Naive B cell (primary cell): ENCODE data around the gene CLDN10. TPM values are rescaled to one million over a fixed set of nuclear protein-coding genes. Genes with fewer than 3 reads are reported as not detected.
A peak's percentile ranks its signal among the peaks of the same experiment; 100 is the strongest.
"Not testable (repeated sequence)": the region's sequence is repeated elsewhere in the genome, so short reads cannot be mapped to it uniquely, and the experiment has no call there.

ENCODE experiments used
- ATAC-seq, 2 donors: fragments of 150-1000 bp; cut with Tn5 transposase; 2 replicates each; pipeline ENCODE4 v1.10.0; 2021; ENCODE audit warnings: low read depth in 2 of 2, mild to moderate bottlenecking in 2 of 2, moderate library complexity in 2 of 2
- DNase-seq: peaks from one replicate; pipeline ENCODE4 v3.0.0; 2022
- H3K27ac Mint-ChIP-seq, 6 donors: one replicate each; pipeline ENCODE4 v1.8.0; 2020 to 2022; ENCODE audit warnings: mild to moderate bottlenecking in 6 of 6, mixed read lengths in 6 of 6, moderate library complexity in 5 of 6, inconsistent platforms in 2 of 6
- H3K27me3 Mint-ChIP-seq, 3 donors: one replicate each; pipeline ENCODE4 v1.8.0; 2021 to 2022; ENCODE audit warnings: mixed read lengths in 3 of 3, mild to moderate bottlenecking in 1 of 3
- H3K36me3 Mint-ChIP-seq, 2 donors: one replicate each; pipeline ENCODE4 v1.8.0; 2020 to 2022; ENCODE audit warnings: mixed read lengths in 2 of 2, inconsistent platforms in 1 of 2, mild to moderate bottlenecking in 1 of 2
- H3K4me1 Mint-ChIP-seq, 3 donors: one replicate each; pipeline ENCODE4 v1.8.0; 2020 to 2022; ENCODE audit warnings: mixed read lengths in 3 of 3, inconsistent platforms in 1 of 3, mild to moderate bottlenecking in 1 of 3, moderate library complexity in 1 of 3
- H3K4me3 Mint-ChIP-seq, 8 donors: one replicate each; pipeline ENCODE4 v1.8.0; 2020 to 2022; ENCODE audit warnings: mild to moderate bottlenecking in 8 of 8, mixed read lengths in 8 of 8, moderate library complexity in 8 of 8, inconsistent platforms in 2 of 8
- H3K9me3 Mint-ChIP-seq, 7 donors: one replicate each; pipeline ENCODE4 v1.8.0; 2020 to 2022; ENCODE audit warnings: mixed read lengths in 7 of 7, mild to moderate bottlenecking in 5 of 7, inconsistent platforms in 2 of 7, moderate library complexity in 1 of 7
- polyA plus RNA-seq, 6 donors: library from polyadenylated mRNA; unstranded; fragments of 300-500 nt; fragmentation: Illumina TruSeq; gene quantifications; one replicate each; pipeline ENCODE4 v1.2.3, GENCODE V29; 2021; ENCODE audit warnings: low read depth in 6 of 6

The CLDN10 gene
- polyA plus RNA-seq, 6 donors from 2014 or later = not detected

DNA sequence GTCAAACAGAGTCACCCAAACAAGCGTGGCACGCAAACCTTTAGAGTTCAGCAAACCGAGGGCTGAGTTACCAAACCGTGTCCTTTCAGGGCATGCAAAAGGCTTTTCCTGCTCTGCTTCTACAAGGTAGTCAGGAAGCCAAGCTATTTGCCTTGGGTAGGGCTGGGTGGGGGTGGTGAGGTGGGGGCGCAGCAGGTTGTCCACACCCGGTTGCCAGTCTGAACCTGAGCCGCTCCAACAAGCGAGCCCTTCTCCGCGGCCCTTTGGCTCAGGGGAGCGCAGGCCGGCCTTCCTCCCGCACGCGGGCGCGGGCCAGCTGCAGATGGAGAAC, 347 bp upstream of the CLDN10 start:
- ATAC-seq (no peak), DNase-seq (no peak)
- Mint-ChIP-seq H3K4me1 (peaks cover 3 to 15% (median 13%) of the 10 kb centered on the region in 3 donors), H3K27me3 (peaks cover 57 to 71% (median 68%) of the 10 kb centered on the region in 3 donors), H3K9me3 (peaks cover 0 to 10% (median 0%) of the 10 kb centered on the region in 7 donors), H3K27ac (no peak overlapping the region), H3K36me3 (no peaks in the 10 kb centered on the region), H3K4me3 (peak overlapping the region in 3 of 8 donors; percentile 44 to 61 (median 50))

DNA sequence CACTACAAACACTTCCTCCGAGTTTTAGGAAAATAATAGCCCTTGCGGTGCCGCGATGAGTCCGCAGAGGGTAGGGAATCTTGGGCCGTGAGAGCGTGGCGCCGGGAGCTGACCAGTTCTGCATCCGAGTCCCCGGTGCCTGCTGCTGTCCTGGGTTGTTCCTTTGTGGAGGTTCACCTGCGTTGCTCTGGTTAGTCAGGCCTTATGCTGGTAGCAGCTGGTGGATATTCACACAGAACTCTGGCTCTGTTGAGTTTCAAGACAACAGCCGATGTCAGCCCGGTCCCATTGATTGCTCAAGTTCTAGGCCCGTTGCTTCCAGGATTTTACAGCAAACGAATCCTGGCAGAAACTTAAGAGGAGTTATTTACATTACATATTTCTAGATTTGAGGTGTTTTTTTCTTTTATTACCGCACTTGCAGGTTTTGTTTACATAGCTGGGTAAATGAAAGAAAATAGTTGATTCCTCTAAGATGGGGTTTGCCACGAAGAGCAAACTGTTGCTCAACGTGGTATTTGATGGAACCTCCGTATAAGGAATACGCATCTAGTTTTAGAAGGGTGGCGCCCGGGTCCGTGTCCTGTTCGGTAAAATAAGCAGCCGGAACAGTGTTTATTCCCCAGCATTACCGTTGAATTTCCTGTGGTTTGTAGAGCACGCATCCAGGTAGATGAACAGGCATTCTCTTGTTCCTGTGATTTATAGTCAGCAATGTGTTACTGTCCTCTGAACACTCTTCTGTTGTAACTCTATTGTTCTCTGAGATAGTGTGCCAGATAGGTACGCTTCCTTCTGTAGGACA, 1.3 kb downstream of the CLDN10 start:
- H3K27me3 Mint-ChIP-seq = peaks cover 51 to 66% (median 64%) of the 10 kb centered on the region in 3 donors
- H3K4me1 Mint-ChIP-seq = peaks cover 3 to 15% (median 13%) of the 10 kb centered on the region in 3 donors
- no peaks in the 10 kb centered on the region for H3K36me3 Mint-ChIP-seq
- H3K27ac Mint-ChIP-seq = no peak overlapping the region
- peak overlapping the region in 6 of 8 donors; percentile 10 to 70 (median 59) for H3K4me3 Mint-ChIP-seq
- DNase-seq (no peak), ATAC-seq (no peak)
- H3K9me3 Mint-ChIP-seq = peaks cover 0 to 10% (median 0%) of the 10 kb centered on the region in 7 donors

DNA sequence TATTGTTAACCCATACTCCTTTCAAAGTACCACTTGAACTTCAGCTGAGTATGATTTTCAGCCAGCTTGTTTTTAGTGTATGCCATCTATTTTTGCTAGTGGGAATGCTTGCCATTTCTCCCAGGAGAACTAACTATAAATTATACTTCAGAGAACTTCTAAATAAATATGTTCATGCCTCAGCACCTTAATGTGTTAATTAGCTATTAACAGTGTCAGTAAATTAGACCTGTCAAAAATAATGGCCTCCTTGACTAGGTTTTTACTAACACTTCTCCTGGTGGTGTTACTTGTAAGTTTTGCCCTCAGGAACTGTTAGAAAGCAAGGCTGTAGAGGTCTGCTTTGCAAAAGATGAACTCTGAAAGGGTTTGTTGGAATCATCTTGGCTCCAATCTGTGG, 4.5 kb downstream of the CLDN10 start:
- no peak for ATAC-seq
- H3K27ac Mint-ChIP-seq = no peak overlapping the region

DNA sequence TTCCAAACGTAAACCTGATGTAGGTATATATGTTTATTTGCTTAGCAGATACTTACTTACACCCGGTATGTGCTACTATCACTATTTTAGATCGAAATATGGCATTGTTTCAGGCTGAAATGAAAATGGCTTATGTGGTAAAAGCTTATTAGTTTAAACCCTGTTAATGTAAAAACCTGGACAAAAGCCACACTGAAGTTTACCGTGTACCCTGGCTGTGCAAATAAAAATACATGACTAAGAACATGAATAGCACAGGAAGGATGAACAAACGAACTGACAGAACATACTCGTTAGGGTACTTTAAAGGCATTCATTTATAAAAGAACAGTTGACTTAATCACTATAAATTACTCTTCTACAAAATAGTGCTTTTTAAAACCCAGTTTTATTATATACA, 6.6 kb downstream of the CLDN10 start:
- Mint-ChIP-seq H3K27ac (no peak overlapping the region), H3K9me3 (peaks cover 0 to 5% (median 0%) of the 10 kb centered on the region in 7 donors), H3K36me3 (no peaks in the 10 kb centered on the region), H3K4me3 (no peak overlapping the region), H3K4me1 (peaks cover 3 to 4% (median 3%) of the 10 kb centered on the region in 3 donors), H3K27me3 (peaks cover 19 to 37% (median 29%) of the 10 kb centered on the region in 3 donors)
- DNase-seq (no peak), ATAC-seq (no peak)

More for the DNA sequence above, 4.5 kb downstream of the CLDN10 start:
- Mint-ChIP-seq H3K9me3 (peaks cover 0 to 6% (median 0%) of the 10 kb centered on the region in 7 donors), H3K4me1 (peaks cover 3 to 13% (median 13%) of the 10 kb centered on the region in 3 donors), H3K4me3 (no peak overlapping the region), H3K36me3 (no peaks in the 10 kb centered on the region), H3K27me3 (peaks cover 31 to 52% (median 38%) of the 10 kb centered on the region in 3 donors)
- DNase-seq = no peak

DNA sequence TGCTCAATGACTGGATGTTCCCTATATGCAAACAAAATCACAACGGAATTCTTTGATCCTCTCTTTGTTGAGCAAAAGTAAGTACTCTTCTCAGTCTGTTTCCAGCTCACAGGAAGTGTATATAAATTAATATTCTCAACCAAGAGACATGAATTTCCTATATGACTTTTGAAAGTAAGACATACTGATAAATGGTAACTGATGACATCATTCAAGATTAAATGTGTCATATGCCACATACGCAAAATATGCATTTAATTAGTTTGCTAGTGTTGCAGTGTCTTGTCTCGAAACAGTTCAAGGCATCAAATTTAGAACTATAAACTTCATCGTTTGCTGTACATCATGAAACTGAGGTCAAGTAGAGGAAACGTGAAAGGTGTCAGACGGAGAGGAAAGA, 7.9 kb downstream of the CLDN10 start:
- DNase-seq = no peak
- Mint-ChIP-seq H3K27me3 (peaks cover 13 to 27% (median 19%) of the 10 kb centered on the region in 3 donors), H3K9me3 (no peaks in the 10 kb centered on the region), H3K4me1 (no peaks in the 10 kb centered on the region), H3K4me3 (no peak overlapping the region), H3K27ac (no peak overlapping the region), H3K36me3 (no peaks in the 10 kb centered on the region)
- no peak for ATAC-seq

DNA sequence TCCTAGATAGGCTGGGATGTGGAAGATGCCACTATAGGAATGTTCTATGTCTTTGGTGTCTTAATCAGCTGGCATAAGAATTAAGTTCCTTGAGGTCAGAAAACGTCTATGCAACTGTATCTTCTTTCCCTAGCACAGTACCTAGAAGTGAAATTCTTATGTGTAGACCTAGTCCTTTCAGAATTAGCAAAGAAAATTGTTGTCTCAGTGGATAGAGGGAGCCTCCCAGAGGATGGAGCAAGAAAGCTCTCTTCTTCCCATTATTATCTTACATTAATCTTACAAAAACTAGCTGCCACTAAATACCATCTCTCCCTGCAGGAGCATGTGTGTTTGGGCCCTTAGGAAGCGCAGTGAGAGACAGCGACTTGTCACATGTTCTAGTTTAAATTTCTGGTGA, 11.6 kb downstream of the CLDN10 start:
- H3K4me1 Mint-ChIP-seq = no peaks in the 10 kb centered on the region
- no peak for ATAC-seq
- H3K27ac Mint-ChIP-seq = no peak overlapping the region
- peaks cover 0 to 10% (median 4%) of the 10 kb centered on the region in 7 donors for H3K9me3 Mint-ChIP-seq
- no peak overlapping the region for H3K4me3 Mint-ChIP-seq
- no peaks in the 10 kb centered on the region for H3K36me3 Mint-ChIP-seq
- no peak for DNase-seq
- H3K27me3 Mint-ChIP-seq = peaks cover 9 to 18% (median 10%) of the 10 kb centered on the region in 3 donors

DNA sequence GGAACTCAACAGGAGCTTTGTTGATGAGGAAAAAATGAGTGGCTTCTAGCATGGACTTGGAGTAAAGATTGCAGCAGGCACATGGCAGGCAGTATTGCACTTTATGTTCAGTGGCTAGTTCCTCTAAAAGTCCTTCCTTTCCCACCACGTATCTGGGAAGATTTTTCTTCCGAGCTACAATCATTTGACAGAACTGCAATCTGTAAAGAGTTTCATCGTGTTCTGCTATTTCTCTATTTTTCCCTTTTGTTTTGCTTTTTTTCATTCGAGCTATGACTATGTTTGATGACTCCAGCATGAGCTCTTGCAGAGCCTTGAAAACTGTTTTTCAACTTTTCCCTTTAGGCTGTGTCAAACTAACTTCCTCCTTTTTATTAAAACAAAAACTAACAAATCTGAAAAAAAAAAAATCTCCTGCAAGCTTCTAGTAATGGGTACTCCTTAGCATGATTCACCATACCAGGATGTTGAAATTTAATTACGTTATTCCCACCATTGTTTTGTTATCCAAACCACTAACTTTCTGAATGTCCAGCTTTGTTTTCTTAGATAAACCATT, 12.3 kb downstream of the CLDN10 start:
- Mint-ChIP-seq H3K27ac (no peak overlapping the region), H3K4me1 (no peaks in the 10 kb centered on the region), H3K36me3 (no peaks in the 10 kb centered on the region), H3K9me3 (peaks cover 0 to 10% (median 4%) of the 10 kb centered on the region in 7 donors), H3K4me3 (no peak overlapping the region), H3K27me3 (peaks cover 10 to 11% (median 10%) of the 10 kb centered on the region in 3 donors)
- ATAC-seq (no peak), DNase-seq (no peak)

DNA sequence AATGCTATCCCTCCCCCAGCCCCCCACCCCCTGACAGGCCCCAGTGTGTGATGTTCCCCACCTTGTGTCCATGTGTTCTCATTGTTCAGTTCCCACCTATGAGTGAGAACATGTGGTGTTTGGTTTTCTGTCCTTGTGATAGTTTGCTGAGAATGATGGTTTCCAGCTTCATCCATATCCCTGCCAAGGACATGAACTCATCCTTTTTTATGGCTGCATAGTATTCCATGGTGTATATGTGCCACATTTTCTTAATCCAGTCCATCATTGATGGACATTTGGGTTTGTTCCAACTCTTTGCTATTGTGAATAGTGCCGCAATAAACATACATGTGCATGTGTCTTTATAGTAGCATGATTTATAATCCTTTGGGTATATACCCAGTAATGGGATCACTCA, 13.2 kb downstream of the CLDN10 start:
- H3K27me3 Mint-ChIP-seq = peaks cover 8 to 10% (median 10%) of the 10 kb centered on the region in 3 donors
- H3K27ac Mint-ChIP-seq, H3K4me1 Mint-ChIP-seq, H3K4me3 Mint-ChIP-seq, ATAC-seq, H3K36me3 Mint-ChIP-seq, DNase-seq: not testable (repeated sequence)
- peaks cover 0 to 10% (median 4%) of the 10 kb centered on the region in 7 donors for H3K9me3 Mint-ChIP-seq

DNA sequence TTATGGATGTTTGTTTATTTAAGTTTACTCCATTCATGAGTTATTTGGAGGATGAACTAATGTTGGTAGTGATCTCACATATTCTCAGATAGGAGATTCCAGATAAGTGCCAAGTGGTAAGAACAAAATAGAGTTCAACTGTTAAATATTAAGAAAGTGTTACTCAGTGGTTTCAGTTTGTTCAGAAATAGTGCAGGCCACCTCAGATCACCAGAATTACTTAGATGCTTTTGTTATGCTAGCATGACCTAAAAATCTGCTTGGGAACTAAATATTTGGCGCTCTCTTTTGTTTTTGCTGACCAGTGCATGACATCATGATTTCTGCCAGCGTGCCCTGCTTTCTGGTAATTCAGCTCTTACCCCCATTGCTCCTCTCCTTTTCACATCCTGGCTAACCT, 15.6 kb downstream of the CLDN10 start:
- H3K36me3 Mint-ChIP-seq = no peaks in the 10 kb centered on the region
- H3K4me1 Mint-ChIP-seq = no peaks in the 10 kb centered on the region
- no peak for ATAC-seq
- no peak overlapping the region for H3K4me3 Mint-ChIP-seq
- peaks cover 8 to 22% (median 10%) of the 10 kb centered on the region in 3 donors for H3K27me3 Mint-ChIP-seq
- H3K9me3 Mint-ChIP-seq = peaks cover 0 to 10% (median 4%) of the 10 kb centered on the region in 7 donors
- DNase-seq = no peak
- H3K27ac Mint-ChIP-seq = peak overlapping the region in 1 of 6 donors; percentile 44

DNA sequence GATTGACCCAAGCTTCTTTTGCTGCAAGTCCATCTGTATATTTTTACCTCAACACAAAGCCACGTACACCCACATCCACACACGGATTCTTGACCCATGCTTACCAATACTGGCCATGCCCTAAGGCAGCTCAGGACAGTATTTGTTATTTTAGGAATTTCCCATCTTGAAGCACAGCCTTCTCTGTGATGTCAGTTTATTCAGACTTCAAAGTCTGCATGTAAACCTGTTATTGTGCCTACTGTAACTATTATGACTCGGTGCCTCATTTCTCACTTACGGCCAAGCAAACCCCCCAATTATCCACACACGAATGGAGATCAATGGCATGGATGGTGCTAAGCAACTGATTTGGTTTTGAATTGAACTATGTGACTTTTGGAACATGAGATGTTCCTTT, 17.5 kb downstream of the CLDN10 start:
- no peak for DNase-seq
- no peak overlapping the region for H3K27ac Mint-ChIP-seq
- no peak for ATAC-seq
- no peaks in the 10 kb centered on the region for H3K4me1 Mint-ChIP-seq
- H3K36me3 Mint-ChIP-seq = no peaks in the 10 kb centered on the region
- peaks cover 0 to 10% (median 4%) of the 10 kb centered on the region in 7 donors for H3K9me3 Mint-ChIP-seq
- H3K4me3 Mint-ChIP-seq = no peak overlapping the region
- peaks cover 8 to 17% (median 14%) of the 10 kb centered on the region in 3 donors for H3K27me3 Mint-ChIP-seq

DNA sequence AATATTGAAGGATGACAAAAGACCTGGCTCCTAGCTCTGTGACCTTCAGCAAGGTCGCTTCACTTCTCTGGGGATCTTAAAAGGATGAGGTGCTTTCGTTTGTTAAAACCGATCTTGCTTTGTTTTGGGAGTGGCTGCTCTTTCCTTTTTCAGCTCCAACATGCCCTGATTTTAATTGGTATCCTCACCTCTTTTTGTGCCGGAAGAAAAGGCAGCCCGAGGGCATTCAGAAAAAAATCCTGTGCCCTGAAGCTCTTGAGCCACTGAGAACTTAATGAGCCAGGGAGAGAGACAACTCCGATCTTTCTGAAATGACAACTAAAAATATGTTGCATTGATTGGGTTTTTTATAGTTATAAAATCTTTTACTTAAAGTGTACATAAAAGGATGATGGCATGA, 19.4 kb downstream of the CLDN10 start:
- H3K4me3 Mint-ChIP-seq = no peak overlapping the region
- no peak for ATAC-seq
- H3K27me3 Mint-ChIP-seq = peaks cover 0 to 17% (median 14%) of the 10 kb centered on the region in 3 donors
- no peaks in the 10 kb centered on the region for H3K4me1 Mint-ChIP-seq
- no peak for DNase-seq
- no peak overlapping the region for H3K27ac Mint-ChIP-seq
- H3K9me3 Mint-ChIP-seq = peaks cover 0 to 6% (median 0%) of the 10 kb centered on the region in 7 donors
- no peaks in the 10 kb centered on the region for H3K36me3 Mint-ChIP-seq

DNA sequence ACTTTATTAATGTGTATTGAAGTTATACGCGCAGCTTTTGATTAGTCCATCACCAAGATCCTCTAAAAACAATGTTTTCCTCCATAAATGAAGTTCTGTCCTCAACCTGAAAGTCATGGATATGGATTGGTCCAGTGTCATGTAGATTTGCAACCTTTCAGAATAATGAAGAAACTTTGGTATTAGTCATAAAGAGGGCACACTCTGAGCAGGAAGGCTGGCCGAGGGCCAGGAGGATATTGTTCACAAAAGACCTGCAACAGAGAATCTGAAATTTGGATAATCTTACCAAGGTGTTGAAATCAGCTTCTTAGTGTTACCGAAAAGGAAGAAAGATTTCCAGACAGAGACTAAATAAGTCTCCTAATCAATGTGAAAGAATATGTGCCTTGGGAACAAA, 20.7 kb downstream of the CLDN10 start:
- H3K4me1 Mint-ChIP-seq = no peaks in the 10 kb centered on the region
- DNase-seq (no peak), ATAC-seq (no peak)
- H3K4me3 Mint-ChIP-seq = no peak overlapping the region
- no peaks in the 10 kb centered on the region for H3K36me3 Mint-ChIP-seq
- peaks cover 0 to 17% (median 13%) of the 10 kb centered on the region in 3 donors for H3K27me3 Mint-ChIP-seq
- no peaks in the 10 kb centered on the region for H3K9me3 Mint-ChIP-seq
- H3K27ac Mint-ChIP-seq = no peak overlapping the region

DNA sequence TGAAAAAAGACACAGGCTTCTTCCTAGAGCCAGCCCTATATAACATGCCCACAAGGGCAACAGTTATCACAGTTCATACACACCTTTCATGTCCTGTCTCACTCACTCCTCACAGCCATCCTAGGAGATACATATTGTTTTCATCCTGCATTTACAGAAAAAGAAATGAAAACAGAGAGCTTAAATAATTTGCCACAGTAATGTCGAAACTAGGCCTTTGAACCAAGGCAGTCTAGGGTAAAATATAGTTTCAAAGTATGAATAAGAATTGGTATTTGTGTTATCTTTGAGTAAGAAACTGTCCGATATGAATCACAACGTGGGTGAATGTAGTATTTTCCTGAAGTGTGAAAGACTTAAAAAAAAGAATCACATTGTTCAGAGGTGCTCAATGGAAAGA, 26.8 kb downstream of the CLDN10 start:
- Mint-ChIP-seq H3K4me1 (no peaks in the 10 kb centered on the region), H3K27ac (no peak overlapping the region), H3K9me3 (no peaks in the 10 kb centered on the region), H3K36me3 (no peaks in the 10 kb centered on the region), H3K4me3 (no peak overlapping the region), H3K27me3 (peaks cover 0 to 4% (median 0%) of the 10 kb centered on the region in 3 donors)
- no peak for ATAC-seq
- no peak for DNase-seq

DNA sequence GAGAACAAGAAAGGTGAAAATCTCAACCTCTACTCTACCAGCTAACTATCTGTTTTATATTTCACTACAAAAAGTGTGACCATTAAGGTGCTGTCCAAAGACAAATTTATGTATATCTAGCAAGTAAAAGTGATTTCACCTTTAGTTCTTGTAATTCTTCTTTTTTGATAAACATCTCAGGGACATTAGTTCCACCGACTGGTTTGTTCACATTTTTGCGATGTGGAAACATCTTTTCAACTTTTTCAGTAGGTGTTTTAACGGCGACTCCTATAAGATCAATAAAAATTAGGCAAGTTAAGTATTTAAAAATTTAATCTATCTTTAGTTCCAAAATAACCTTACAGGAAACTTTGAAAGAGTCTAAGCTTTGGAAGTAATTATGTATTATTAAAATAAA, 33.3 kb downstream of the CLDN10 start:
- DNase-seq = no peak
- Mint-ChIP-seq H3K9me3 (peaks cover 0 to 5% (median 0%) of the 10 kb centered on the region in 7 donors), H3K27ac (no peak overlapping the region), H3K4me1 (no peaks in the 10 kb centered on the region), H3K36me3 (no peaks in the 10 kb centered on the region), H3K4me3 (no peak overlapping the region), H3K27me3 (peaks cover 4 to 8% (median 4%) of the 10 kb centered on the region in 3 donors)
- ATAC-seq = no peak
